NB4 (cell line): ENCODE results near the gene GIMAP6.

Experiments used
- POLR2A ChIP-seq: IDR thresholded peaks from 2 replicates; pipeline ENCODE4 v1.6.1; 2011; ENCODE audit warnings: mild to moderate bottlenecking; ENCODE audit not compliant: insufficient read length; ENCODE audit errors: extremely low read depth
- TF ChIP-seq, protein P1 (sequence below): IDR thresholded peaks from one replicate; pipeline ENCODE4 v1.5.1; 2012; ENCODE audit warnings: low read depth, low read length

DNA sequence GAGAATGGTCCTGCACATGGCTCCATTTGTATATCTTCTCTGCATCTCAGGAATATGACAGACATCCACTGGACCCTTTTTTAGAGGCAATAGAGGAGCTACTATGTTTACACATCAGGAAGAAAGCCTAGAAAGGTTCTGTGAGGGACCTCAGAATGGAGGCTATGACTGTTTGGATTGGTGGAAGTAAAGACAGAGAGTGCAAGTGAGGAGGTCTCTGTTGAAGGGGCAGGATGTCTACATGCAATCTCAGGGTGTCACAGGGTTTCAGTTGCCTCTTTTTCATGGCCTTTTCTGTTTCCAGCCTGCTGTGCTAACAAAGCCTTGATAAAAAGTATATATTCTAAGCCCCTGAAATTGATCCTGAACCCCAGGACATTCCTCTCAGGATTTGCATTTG is 9.7 kb upstream of the GIMAP6 start:
- TF ChIP-seq POLR2A, result no peak
- TF ChIP-seq, protein P1, sequence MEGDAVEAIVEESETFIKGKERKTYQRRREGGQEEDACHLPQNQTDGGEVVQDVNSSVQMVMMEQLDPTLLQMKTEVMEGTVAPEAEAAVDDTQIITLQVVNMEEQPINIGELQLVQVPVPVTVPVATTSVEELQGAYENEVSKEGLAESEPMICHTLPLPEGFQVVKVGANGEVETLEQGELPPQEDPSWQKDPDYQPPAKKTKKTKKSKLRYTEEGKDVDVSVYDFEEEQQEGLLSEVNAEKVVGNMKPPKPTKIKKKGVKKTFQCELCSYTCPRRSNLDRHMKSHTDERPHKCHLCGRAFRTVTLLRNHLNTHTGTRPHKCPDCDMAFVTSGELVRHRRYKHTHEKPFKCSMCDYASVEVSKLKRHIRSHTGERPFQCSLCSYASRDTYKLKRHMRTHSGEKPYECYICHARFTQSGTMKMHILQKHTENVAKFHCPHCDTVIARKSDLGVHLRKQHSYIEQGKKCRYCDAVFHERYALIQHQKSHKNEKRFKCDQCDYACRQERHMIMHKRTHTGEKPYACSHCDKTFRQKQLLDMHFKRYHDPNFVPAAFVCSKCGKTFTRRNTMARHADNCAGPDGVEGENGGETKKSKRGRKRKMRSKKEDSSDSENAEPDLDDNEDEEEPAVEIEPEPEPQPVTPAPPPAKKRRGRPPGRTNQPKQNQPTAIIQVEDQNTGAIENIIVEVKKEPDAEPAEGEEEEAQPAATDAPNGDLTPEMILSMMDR, result no peak
